ENCODE measurements around the gene HS6ST3.

Gene HS6ST3

GRCh38 chr13:96203471-96203870 is 113.6 kb downstream of the HS6ST3 start:
- no peak for DNase-seq

- no peak for DNase-seq
Measured at GRCh38 chr13:96214824-96215445, 125.0 kb downstream of the HS6ST3 start.

GRCh38 chr13:96216543-96216942 is 126.6 kb downstream of the HS6ST3 start:
- DNase-seq = no peak

- DNase-seq = no peak
Measured at GRCh38 chr13:96218475-96218874, 128.6 kb downstream of the HS6ST3 start.

- DNase-seq = no peak
Measured at GRCh38 chr13:96221471-96221870, 131.6 kb downstream of the HS6ST3 start.

DNA sequence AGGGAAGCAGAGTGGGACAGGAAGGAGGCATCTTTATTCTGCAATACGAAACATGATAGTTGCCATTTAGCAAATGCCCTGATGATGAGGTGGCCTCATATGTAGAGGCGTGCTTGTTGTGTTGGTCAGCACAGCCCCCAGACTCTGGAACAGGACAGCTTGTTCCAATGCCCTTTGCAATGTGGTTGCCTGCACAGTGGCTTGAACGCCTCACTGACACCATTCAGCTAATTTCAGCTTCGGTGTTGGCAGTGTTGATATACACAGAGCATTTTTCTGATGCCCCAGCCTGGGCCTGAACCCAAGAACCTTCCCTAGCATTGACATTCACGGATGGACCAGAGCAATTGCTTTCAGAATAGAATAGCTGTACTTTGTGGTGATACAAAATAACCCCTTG is 133.3 kb downstream of the HS6ST3 start:
- no peak for DNase-seq

DNA sequence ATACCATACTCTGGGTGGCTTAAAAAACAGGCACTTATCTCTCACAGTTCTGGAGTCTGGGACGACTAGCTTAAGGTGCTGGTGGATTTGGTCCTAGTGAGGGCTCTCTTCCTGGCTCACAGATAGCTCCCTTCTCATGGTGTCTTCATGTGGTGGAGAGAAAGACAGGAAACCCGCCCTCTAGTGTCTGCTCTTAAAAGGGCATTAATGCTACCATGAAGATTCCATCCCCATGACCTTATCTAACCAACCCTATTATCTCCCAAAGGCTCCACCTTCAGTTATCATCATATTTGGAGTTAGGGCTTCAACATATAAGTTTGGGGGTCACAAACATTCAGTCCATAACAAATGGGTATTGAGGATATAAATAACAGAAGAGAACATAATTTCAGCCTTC is 139.4 kb downstream of the HS6ST3 start:
- no peak for DNase-seq

DNA sequence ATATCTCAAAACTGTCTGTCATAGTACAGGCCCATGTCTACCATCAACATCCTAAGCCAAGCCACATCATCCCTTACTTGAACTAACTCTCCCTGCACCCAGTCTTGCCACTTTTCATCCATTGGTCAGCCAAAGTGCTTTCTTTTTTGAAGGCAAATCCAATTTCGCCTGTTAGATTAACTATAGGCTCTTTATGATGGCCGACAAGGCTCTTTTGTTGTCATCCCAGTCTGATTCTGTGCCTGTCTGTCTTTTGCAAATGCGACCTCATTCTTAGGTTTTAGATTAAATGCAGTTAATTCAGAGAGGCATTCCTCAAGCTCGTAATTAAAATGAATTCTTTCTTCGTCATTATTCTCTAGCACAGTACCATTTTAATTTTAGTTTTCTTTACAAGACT is 148.3 kb downstream of the HS6ST3 start:
- DNase-seq = no peak

DNA sequence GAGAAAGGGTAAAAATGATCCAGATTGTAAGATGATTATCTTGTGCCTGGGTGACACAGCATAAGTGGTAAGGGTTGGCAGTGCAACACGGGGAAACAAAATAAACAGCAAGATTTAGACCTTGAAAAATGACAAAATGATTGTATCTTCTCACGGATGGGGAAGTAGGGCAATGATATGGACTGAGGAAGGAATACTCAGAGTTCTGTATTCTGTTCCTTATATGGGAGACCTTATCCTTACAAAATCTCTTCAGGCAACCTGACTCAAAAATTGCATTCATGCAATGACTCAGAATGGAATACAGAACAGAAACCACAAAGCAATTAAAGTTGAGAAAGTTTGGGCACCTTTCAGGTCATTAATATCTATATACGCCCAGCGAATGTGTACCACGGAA is 149.0 kb downstream of the HS6ST3 start:
- no peak for DNase-seq

DNA sequence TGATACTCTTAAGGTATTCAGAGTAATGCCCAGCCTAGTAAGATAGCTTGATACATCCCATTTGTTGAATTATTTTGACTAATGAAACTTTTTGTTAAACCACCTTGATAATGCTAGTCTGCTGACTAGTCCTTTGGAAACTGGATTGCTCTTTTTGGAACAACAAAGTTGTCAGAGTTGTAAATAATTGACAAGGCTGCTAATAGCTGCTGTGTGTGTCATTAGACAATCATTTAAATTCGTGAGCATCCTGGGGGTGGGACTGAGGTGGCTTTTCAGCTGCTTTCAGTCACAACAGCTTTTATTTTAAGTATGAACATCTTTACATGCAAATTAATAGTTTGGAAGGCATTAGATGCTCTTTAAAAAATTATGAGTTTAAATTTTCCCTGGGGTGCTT is 153.5 kb downstream of the HS6ST3 start:
- DNase-seq = no peak

- no peak for DNase-seq
Measured at GRCh38 chr13:96248103-96248502, 158.2 kb downstream of the HS6ST3 start.

DNA sequence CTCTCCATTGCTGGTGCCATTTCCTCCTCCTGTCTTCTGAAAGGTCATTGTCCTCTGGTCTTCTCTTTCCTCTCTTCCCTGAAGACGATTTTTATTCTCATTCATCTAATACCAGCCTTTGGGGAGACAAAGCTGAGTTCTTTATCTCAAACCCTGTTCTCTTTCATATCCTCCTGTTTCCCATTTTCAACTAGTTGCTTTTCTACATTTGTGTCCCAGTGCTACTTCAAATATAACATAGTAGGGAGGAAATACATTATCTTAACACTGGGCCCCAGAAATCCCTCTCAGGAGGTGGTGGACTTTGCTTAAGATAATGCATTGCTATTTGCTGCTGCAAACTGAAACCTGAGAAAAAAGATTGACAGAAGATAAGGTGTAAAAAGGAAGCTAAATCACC is 159.1 kb downstream of the HS6ST3 start:
- no peak for DNase-seq

GRCh38 chr13:96252903-96253302 is 163.0 kb downstream of the HS6ST3 start:
- no peak for DNase-seq

DNA sequence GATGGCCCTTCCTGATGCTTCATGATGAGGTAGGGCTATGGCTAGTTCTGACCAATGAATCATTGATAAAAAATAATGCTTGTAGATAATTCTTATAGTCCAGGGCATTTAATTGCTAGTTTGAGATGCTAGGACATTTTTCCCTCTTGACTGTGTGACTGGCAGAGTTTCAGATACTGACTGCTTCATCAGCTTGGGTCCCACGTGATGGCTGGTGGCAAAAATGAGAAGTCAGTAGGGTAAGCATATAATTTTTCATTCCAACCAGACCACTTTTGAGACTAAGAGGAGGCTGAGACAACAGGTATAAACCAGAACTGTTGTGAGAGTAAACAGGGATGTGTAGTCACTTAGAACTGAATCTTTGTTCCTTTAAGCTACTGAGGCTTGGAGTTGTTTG is 183.3 kb downstream of the HS6ST3 start:
- no peak for DNase-seq

- DNase-seq = no peak
Measured at GRCh38 chr13:96274046-96274445, 184.1 kb downstream of the HS6ST3 start.

- no peak for DNase-seq
Measured at GRCh38 chr13:96279904-96280303, 190.0 kb downstream of the HS6ST3 start.

GRCh38 chr13:96284971-96285370 is 195.1 kb downstream of the HS6ST3 start:
- DNase-seq = no peak

- DNase-seq = no peak
Measured at GRCh38 chr13:96285729-96286128, 195.8 kb downstream of the HS6ST3 start.

DNA sequence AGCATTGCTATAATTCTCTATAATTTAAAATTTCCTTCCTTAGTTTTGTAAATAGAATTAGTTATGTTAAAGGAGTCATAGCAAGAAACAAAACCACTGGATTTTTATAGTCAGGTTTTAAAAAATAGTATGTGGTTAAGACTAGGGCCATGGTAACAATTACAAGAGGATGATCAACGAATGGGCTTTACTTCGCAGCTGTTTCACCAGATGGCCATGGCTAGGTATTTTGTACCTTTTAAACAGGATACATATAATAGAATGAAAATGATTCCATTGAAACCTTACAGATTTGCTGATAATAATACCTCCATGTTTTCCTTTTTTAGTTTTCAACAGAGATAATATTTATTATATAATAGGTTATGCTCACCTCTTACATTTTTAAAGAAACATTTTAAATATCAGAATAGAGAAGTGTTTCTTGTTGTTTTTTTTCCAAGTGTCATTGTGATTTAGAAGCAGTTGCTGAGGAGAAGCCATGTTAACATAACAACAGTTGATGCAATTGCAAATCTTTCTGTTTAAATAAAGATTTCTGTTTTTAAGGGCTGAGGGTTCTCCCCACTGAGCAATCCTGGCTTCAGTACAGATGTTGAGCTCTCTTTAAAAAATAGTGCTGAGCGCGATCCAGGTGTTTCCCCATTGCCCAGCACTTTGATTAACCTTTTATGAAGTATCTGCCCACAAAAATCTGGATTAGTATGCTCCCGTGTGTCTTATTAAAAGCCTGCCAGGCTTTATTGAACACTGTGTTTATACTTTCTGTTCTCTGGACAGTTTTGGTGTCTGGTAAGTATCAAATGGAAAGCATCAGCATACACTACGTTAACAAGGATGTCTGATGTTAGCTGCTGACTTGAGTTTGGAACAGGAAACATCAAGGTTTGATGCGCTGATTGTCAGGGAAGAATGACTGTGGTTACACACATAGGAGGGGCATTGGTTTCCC is 205.3 kb downstream of the HS6ST3 start:
- no peak for DNase-seq

GRCh38 chr13:96297360-96297759 is 207.5 kb downstream of the HS6ST3 start:
- no peak for DNase-seq

DNA sequence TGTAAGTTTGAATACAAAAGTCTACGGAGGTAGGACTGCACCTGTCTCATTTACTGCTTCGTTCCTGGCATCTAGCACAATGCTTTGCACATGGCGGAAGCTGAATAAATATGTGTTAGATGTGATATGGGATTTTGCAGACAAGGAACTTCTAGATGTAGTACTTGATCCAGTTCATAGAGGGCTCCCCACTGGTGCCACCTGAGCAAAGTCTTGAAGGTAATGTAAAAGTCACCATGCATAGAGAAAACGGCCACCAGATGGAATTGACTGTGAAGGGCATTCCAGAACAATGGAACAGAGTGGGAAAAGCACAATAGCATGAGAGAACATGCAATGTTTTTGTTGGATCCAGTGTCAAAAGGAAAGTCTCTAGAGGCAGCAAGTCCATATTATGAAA is 209.3 kb downstream of the HS6ST3 start:
- DNase-seq = no peak

DNA sequence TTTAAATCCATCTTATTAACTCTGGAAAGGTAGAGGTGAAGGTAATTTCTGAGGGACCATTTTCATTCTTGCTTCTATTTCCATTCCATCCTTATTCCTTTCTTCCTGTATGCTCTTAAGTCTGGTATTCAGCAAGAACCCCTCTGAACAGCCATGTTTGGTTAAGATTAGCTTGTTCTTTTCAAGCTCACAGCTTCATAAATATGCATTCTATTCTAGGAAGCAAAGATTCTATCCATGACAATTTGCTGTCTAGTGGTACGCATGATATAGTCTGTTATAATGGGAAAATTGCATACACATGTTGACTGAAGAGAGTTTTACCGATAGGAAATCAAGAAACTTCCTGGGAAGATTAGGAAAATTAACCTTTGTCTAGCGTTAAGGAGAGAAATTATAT is 218.7 kb downstream of the HS6ST3 start:
- DNase-seq = no peak

DNA sequence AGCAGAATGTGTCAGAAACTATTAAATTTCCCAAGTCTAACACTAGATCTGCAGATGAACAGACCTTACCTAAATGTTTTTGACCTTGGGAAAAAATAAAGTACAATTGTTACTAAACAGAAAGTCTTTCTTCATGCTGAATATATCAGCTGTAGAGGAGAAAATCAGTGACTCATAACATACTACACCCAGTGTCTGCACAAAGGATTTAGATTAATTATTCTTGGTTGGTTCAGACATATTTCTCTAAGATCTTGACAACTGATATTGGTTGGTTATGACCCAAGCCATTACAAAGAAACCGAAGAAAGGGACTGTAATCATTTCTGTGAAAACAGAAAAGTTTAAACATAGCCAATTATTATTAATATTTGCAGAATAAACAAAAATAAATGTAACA is 225.1 kb downstream of the HS6ST3 start:
- no peak for DNase-seq

DNA sequence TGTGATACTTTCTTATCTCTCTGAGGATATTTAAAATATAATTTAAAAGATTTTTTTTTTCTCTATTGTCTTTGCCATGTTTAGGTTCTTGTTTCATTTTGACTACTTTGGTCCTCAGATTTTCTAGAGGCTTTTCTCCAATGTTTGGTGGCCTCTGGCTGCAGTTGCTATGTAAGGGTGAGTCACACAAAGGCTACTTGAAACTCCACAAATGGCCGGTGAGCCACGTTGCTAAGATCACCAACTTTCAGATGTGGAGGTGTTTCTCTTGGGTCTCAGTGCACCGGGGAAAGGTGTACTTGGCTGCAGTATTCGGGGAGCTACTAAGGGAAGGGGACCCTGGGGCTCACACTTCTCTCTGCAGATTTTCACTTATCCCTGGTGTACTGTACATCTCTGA is 248.1 kb downstream of the HS6ST3 start:
- no peak for DNase-seq

All from T-helper 1 cell (primary cell).